ENCODE measurements around the gene SFMBT1.
A peak's percentile ranks its signal among the peaks of the same experiment; 100 is the strongest.
"Not testable (repeated sequence)": the region's sequence is repeated elsewhere in the genome, so short reads cannot be mapped to it uniquely, and the experiment has no call there.

SFMBT1 gene

DNA sequence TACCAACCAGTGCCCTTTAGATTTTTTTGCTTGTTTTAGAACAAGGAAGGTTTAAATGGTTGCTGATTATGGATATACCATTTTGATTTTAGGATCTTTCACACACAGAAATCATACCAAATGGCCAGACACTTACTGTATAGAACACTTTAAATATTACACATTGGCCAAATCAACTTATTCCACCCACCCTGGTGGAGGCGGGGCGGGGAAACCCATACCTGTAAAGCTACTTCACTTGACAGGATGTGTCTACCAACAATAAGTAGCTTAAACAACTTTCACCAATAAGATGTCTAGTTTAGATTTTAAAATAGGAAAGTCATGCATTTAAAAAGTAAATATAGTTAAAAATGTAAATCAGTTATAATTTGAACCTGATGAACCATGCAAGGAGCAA lies 17.0 kb upstream of the SFMBT1 start:
- Mint-ChIP-seq H3K27ac (no peak overlapping the region), H3K4me3 (no peak overlapping the region), H3K9me3 (no peaks in the 10 kb centered on the region), H3K4me1 (no peaks in the 10 kb centered on the region), H3K27me3 (peaks cover 9 to 15% of the 10 kb centered on the region in 2 donors), H3K36me3 (no peaks in the 10 kb centered on the region)
- ATAC-seq (replicated peaks) (no peak), DNase-seq (no peak)

DNA sequence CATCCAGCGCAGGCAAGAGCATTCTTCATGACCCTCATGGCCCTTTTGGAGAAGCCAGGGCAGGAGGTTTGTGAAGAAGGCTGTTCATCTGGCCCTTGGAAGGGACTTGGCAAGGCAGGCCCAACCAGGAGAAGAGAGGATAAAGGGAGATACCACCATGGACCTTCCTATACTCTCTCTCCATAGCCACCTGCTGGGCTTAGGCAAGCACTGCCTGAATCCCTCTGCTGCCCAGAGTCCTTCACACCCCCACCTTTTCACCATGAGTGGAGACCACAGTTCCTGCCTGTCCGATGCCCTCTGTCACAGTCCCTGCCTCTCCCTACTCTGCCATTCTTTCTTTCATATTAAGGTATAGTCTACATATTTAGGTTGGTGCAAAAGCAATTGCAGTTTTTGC lies 10.6 kb upstream of the SFMBT1 start:
- Mint-ChIP-seq H3K27me3 (no peaks in the 10 kb centered on the region), H3K9me3 (no peaks in the 10 kb centered on the region), H3K27ac (no peak overlapping the region), H3K4me3 (no peak overlapping the region), H3K4me1 (peaks cover 0 to 2% of the 10 kb centered on the region in 2 donors), H3K36me3 (no peaks in the 10 kb centered on the region)
- ATAC-seq (replicated peaks) (peak in 1 of 2 donors; percentile 29), DNase-seq (no peak)

DNA sequence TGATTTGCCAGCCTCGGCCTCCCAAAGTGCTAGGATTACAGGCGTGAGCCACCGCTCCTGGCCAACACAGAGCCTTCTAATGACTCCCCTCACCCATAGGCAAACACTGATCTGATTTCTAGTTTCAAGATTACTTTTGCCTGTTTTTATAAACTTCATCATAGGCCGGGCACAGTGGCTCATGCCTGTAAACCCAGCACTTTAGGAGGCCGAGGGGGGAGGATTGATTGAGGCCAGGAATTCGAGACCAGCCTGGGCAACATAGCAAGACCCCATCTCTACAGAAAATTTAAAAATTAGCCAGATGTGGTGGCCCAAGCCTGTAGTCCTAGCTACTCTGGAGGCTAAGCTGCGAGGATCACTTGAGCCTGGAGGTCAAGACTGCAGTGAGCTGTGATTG lies 8.4 kb upstream of the SFMBT1 start:
- not testable (repeated sequence) for H3K27ac Mint-ChIP-seq; H3K4me3 Mint-ChIP-seq; ATAC-seq (replicated peaks); H3K27me3 Mint-ChIP-seq; H3K36me3 Mint-ChIP-seq; DNase-seq; H3K4me1 Mint-ChIP-seq; H3K9me3 Mint-ChIP-seq

DNA sequence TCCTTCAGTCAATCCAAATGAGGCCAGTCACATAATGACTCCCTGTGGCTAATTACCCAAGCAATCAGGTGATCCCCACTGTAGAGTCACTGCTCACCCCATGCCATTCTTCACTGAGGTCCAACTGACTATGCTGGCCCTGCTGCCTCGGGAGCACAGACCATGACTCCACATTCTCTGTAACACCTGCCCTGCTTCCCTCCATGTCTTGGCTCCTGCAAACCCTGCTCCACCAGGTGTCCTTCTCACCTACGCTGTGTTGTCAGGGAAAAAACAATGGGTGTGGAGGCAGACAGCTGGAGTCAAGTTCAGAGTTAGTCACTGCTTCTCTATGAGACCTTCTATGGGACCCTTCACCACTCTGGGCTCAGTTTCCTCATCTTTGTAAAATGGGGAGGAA lies 6.1 kb upstream of the SFMBT1 start:
- Mint-ChIP-seq H3K27ac (no peak overlapping the region), H3K36me3 (no peaks in the 10 kb centered on the region), H3K4me3 (no peak overlapping the region), H3K27me3 (no peaks in the 10 kb centered on the region), H3K9me3 (no peaks in the 10 kb centered on the region), H3K4me1 (peaks cover 3 to 4% of the 10 kb centered on the region in 2 donors)
- ATAC-seq (replicated peaks), result no peak
- no peak for DNase-seq

DNA sequence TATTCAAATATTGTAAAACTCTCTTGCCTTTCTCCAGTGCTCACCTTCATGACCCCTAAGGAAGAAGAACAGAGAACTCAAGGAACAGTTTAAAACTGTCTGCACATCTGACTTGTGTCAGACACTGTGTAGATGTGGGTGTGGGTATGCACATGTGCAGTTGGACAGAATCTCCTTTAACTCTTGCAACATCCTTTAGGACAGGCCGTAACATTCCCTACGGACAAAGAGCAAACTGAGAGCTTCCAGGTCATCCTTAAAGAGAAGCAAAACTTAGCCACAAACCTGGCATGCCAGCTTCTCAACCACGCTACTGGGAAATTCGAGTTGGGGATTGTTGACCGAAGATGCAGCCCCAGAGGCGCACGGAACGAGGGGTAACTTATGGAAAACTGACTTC lies 4.1 kb upstream of the SFMBT1 start:
- peaks cover 0 to 2% of the 10 kb centered on the region in 2 donors for H3K36me3 Mint-ChIP-seq

DNA sequence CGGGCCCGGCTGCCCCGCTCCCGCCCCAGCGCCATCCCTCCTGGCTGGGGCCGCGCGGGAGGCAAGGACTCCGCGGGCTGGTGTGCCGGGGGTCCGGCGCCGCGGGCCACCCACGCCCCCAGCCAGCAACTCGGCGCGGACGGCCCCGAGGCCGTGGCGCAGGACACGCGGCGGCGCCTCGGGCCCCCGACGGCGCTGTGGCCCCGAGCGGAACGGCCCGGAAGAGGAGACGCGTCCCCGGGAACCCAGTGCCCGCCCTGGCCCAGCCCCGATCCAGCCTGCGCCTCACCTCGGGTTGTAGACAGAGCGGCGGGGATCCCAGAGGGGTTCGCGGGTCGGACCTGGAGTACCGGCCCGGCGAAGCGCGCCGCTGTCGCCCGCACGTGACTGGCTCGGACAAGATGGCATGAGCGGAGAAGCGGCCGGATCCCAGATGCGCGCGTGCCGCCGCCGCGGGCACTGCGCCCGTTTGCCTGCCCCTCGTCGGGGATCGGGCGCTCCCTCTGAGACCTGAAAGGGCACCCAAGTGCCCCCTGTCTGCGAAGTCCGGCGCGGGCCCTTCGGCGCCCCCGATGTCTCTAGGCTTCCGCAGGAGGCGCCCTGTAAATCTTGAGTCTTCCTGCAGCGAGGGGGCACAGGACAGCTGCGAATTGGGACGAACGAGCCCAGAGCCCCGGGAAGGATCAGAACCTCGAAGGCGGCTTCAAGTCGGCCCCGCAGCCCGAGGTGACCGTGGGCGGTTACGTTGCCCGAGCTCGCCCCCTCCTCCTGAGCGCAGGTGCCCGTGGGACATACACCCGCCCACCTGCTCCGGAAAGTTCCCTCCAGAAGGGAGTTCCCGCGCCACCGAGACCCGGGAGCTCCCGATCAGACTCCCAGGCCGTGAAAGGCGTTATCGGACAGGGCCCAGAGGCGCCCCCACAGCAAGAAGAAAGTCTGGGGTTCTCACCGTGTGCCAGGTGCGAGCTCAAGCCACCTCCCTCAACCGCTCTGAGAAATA lies 598 bp upstream of the SFMBT1 start:
- peak overlapping the region; percentile 93 to 94 for H3K4me3 Mint-ChIP-seq
- peak; percentile 53 for DNase-seq
- no peaks in the 10 kb centered on the region for H3K9me3 Mint-ChIP-seq
- no peaks in the 10 kb centered on the region for H3K27me3 Mint-ChIP-seq
- peak overlapping the region; percentile 94 for H3K27ac Mint-ChIP-seq
- H3K4me1 Mint-ChIP-seq, result peaks cover 19 to 31% of the 10 kb centered on the region in 2 donors
- peaks cover 0 to 2% of the 10 kb centered on the region in 2 donors for H3K36me3 Mint-ChIP-seq
- ATAC-seq (replicated peaks), result peak; percentile 56 to 59

More for the DNA sequence above, 4.1 kb upstream of the SFMBT1 start:
- Mint-ChIP-seq H3K4me3 (no peak overlapping the region), H3K27ac (no peak overlapping the region), H3K27me3 (no peaks in the 10 kb centered on the region), H3K4me1 (peaks cover 9 to 11% of the 10 kb centered on the region in 2 donors), H3K9me3 (no peaks in the 10 kb centered on the region)
- no peak for ATAC-seq (replicated peaks)
- no peak for DNase-seq

DNA sequence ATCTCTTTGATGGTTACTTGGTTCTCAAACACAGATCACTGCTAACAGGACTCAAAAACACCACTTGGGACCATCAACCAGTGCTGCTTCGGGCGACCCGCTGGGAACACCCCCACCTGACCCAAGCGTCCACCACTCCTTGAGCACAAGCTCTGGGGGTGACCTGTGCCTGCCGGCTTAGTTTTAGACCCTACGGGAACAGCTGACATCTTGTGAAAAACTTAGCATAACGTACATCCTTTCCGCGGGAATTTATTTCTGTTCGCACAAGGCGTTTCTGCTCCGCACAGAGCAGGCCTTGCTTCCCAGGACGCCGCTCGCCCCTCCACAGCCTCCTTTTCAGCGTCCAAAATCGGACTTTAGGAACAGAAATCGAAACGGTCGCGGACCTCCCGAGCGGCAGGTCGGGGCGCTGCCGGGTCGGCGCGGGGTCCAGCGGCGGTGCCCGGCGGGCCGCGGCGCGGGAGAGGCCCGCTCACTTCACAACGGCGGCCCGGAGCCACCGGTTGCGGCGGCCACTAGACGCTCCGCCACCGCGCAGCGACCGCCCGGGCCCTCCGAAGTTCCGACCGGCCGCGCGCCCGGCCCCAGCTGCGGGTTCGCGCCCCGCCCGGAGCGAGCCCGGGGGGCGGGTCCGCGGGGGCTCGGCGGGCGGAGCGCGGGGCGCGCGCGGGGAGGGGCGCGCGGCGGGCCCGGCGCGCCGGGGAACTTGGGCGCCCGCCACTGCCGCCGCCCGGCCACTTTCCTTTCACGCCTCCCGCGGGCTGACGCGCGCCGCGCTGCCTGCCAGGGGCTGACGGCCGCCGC lies 959 bp downstream of the SFMBT1 start:
- peak; percentile 28 for DNase-seq
- Mint-ChIP-seq H3K9me3 (no peaks in the 10 kb centered on the region), H3K4me1 (peaks cover 25 to 39% of the 10 kb centered on the region in 2 donors)

DNA sequence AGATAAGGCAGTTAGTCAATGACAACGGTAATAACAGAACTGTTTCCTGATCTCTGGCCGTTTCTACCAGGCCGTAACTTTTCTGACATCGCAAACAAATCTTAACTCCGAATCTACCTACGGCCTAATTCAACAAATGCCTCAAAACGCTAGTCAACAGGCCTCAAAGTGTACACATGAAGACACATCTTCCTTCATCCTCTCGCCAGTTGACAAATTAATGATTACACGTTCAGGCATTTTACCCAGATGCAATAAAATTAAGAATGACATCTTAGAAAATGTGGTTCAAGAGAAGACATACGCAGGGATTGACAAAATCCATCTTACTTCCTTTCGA lies 1.5 kb downstream of the SFMBT1 start:
- Mint-ChIP-seq H3K4me1 (peaks cover 25 to 39% of the 10 kb centered on the region in 2 donors), H3K4me3 (peak overlapping the region; percentile 91), H3K36me3 (peaks cover 0 to 2% of the 10 kb centered on the region in 2 donors), H3K9me3 (no peaks in the 10 kb centered on the region), H3K27ac (peak overlapping the region; percentile 96), H3K27me3 (no peaks in the 10 kb centered on the region)
- ATAC-seq (replicated peaks) (no peak), DNase-seq (no peak)

More for the DNA sequence above, 959 bp downstream of the SFMBT1 start:
- Mint-ChIP-seq H3K27me3 (no peaks in the 10 kb centered on the region), H3K4me3 (peak overlapping the region; percentile 91), H3K27ac (peak overlapping the region; percentile 96), H3K36me3 (peaks cover 0 to 2% of the 10 kb centered on the region in 2 donors)
- peak; percentile 49 to 58 for ATAC-seq (replicated peaks)

DNA sequence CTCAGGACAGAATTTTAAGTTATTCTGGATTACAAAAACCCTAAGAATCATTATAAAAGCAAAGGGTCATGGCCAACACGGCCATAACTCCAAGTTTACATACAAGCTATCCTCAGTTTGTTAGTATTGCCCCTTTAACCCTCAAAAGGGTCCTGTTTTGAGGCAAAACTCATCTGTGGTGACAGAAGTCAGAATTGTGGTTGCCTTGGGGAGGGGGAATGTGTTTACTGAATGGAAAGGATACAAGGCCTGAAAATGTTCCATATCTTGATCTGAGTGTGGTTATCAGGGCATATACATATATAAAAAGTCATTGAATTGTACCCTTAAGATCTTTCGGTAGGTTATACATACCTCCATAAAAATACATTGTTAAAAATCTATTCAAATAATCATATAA lies 2.1 kb downstream of the SFMBT1 start:
- Mint-ChIP-seq H3K4me1 (peaks cover 29 to 45% of the 10 kb centered on the region in 2 donors), H3K27ac (no peak overlapping the region), H3K36me3 (peaks cover 0 to 2% of the 10 kb centered on the region in 2 donors), H3K4me3 (no peak overlapping the region), H3K27me3 (no peaks in the 10 kb centered on the region), H3K9me3 (no peaks in the 10 kb centered on the region)
- ATAC-seq (replicated peaks), result no peak
- no peak for DNase-seq

DNA sequence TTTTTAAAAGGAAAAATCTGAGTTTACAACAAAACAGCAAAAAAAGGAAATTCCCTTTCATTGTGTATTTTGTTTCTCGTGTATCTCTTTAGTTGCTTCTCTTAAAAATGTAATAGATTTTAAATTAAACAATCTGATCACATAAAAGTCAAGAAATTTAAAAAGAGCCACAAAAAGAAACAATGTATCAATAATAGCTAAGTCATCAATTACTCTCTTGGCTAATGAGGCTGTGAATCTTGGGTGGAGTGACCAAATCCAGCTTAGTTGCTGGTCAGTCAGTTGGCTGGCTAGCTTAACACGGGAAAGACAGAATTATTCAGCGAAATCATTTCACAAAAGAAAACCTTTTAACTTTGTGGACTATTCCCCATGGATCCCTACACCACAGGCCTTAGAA lies 3.2 kb downstream of the SFMBT1 start:
- Mint-ChIP-seq H3K36me3 (peaks cover 0 to 4% of the 10 kb centered on the region in 2 donors), H3K4me1 (peaks cover 33 to 53% of the 10 kb centered on the region in 2 donors), H3K27me3 (no peaks in the 10 kb centered on the region), H3K27ac (no peak overlapping the region), H3K9me3 (no peaks in the 10 kb centered on the region), H3K4me3 (no peak overlapping the region)
- DNase-seq, result no peak
- no peak for ATAC-seq (replicated peaks)

DNA sequence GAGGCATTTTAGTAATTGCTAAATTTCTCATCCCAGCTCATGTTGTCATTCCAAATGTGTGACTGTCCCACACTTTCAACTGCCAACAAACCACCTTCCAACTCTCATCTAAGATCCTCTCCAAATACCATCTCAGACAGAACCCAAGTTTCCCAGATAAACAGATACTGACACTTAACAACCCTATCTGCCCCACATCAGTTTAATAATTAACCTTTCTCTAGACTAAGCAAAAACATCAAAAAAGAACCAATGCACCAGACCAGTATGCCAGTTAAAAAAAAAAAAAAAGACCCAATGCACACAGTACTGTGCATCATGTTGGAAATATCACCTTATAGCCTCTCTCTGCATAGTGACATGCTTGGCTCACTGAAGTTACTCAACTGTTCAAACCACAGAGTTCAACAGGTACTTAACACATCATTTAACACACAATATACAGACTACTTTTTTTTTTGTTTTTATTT lies 5.5 kb downstream of the SFMBT1 start:
- no peaks in the 10 kb centered on the region for H3K27me3 Mint-ChIP-seq
- H3K36me3 Mint-ChIP-seq, result peaks cover 0 to 2% of the 10 kb centered on the region in 2 donors
- ATAC-seq (replicated peaks), result peak; percentile 29 to 38
- no peak for DNase-seq
- H3K27ac Mint-ChIP-seq, result peak overlapping the region; percentile 3
- H3K9me3 Mint-ChIP-seq, result no peaks in the 10 kb centered on the region
- H3K4me1 Mint-ChIP-seq, result peaks cover 33 to 57% of the 10 kb centered on the region in 2 donors
- H3K4me3 Mint-ChIP-seq, result no peak overlapping the region

DNA sequence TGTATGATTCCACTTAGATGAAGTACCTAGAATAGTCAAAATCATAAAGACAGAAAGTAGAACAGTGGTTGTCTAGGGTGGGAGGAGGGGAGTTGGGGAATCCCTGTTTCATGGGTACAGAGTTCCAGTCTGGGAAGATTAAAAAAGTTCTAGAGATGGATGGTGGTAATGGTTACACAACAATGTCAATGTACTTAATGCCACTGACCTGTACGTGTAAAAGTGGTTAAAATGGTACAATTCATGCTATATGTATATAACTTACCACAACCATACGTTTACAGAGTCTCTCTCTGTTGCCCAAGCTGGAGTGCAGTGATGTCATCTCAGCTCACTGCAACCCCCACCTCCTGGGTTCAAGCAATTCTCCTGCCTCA lies 6.5 kb downstream of the SFMBT1 start:
- no peaks in the 10 kb centered on the region for H3K9me3 Mint-ChIP-seq
- DNase-seq (no peak), ATAC-seq (replicated peaks) (no peak)
- H3K4me3 Mint-ChIP-seq, result no peak overlapping the region
- H3K36me3 Mint-ChIP-seq, result peaks cover 0 to 2% of the 10 kb centered on the region in 2 donors
- H3K27ac Mint-ChIP-seq, result no peak overlapping the region
- no peaks in the 10 kb centered on the region for H3K27me3 Mint-ChIP-seq
- H3K4me1 Mint-ChIP-seq, result peaks cover 28 to 52% of the 10 kb centered on the region in 2 donors

DNA sequence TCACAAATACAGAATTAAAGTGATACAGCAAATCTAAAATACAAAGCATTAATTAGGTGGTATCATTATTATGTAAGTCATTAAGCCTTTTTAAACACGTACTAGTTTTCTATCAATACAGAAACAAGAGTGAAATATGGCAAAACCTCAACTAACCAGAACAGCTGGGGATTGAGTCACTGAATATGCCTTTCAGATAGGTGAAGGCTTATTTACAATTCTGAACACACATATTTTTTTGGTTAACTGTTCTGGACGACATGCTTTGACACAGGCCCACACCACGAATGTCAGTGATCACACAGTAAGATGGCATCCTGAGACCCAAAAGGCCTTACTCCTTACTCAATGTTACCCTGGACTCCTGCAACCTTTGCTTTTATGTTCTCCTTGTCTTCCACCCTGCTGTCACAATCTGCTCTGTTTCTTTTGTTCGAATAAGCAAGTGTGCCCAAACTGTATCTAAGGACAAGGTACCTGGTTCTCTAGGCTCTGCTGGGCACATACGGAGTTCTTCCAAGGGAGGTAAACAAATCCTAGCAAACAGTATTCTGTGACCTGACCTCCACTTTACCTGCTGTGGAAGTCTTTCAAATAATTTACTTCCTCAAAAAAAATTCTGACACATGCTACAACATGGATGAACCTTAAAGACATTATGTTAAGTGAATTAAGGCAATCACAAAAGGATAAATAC lies 7.0 kb downstream of the SFMBT1 start:
- Mint-ChIP-seq H3K27ac (no peak overlapping the region), H3K27me3 (no peaks in the 10 kb centered on the region), H3K4me1 (peaks cover 25 to 48% of the 10 kb centered on the region in 2 donors), H3K36me3 (peaks cover 0 to 2% of the 10 kb centered on the region in 2 donors), H3K9me3 (no peaks in the 10 kb centered on the region), H3K4me3 (no peak overlapping the region)
- ATAC-seq (replicated peaks), result no peak
- no peak for DNase-seq
